RPMI7951 (cell line): ENCODE data around the gene REC8. TPM values are rescaled to one million over a fixed set of nuclear protein-coding genes. Genes with fewer than 3 reads are reported as not detected.

Source experiments
- DNase-seq: peaks from one replicate; pipeline ENCODE4 v3.0.0-alpha.2; 2012; ENCODE audit warnings: low read depth
- total RNA-seq: library from RNA; depleted of rRNA; stranded (reverse); fragments of >200 nt; shearing (Covaris generic); gene quantifications from 2 replicates; pipeline ENCODE4 v1.2.3, GENCODE V29; 2014

The REC8 gene
- total RNA-seq, 1 experiment from 2014 or later, result 1.1 TPM

DNA sequence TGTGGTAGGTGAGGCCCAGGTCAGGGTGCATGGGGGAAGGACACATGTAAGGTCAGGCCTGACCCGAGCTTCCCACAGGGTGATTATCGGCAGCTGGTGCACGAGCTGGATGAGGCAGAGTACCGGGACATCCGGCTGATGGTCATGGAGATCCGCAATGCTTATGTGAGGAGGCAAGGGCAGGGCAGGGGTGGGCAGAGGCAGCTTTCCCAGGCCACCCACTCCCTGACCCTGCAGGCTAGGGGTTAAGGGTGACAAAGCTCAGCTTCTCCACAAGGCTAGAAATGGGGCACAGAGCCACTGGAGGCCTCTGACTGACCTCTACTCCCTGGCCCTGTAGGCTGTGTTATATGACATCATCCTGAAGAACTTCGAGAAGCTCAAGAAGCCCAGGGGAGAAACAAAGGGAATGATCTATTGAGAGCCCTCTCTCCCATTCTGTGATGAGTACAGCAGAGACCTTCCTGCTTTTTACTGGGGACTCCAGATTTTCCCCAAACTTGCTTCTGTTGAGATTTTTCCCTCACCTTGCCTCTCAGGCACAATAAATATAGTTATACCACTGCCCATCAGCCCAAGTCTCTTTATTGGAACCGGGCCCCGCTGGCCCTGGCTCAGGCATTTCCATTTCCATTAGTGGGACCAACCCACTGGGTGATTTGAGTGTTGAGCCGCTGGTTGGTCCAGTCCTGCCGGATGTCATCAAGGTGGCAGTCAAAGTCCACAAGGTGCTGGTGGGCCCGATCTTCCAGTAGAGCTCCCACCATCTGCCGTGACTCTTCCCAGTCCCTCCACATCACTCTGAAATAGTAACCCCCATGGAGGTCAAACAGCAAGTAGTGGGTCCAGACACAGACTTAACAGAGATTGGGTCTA lies 33.2 kb upstream of the REC8 start:
- DNase-seq, result no peak

DNA sequence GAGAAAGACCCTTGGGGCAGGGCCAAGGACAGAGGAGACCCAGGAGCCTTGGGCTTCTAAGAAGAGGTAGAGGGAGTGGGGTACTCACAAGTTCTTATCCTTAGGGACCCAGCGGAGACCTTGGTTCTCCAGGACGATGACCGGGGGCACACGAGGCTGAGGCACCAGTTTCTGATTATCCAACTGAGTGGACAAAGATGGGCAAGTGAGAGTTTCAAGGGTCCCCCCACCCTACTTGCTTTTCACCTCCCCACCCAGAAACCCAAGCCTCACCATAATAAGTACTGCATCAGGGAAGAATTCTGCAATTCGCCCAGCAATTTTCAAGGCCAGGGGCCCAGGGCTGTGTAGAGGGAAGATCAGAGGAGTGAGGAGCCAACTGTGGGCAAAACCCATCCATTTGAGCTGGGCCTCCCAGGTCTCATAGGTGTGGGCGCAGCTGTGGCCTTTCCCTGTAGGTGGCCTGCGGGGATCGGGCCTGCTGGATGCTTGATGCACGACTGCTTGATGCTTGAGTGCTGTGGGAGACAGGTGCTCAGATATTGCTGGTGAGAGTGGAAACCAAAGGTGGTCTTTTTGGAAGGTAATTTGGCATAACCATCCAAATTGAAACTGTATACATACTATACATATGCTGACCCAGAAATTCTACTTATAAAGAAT lies 32.5 kb upstream of the REC8 start:
- DNase-seq, result no peak

DNA sequence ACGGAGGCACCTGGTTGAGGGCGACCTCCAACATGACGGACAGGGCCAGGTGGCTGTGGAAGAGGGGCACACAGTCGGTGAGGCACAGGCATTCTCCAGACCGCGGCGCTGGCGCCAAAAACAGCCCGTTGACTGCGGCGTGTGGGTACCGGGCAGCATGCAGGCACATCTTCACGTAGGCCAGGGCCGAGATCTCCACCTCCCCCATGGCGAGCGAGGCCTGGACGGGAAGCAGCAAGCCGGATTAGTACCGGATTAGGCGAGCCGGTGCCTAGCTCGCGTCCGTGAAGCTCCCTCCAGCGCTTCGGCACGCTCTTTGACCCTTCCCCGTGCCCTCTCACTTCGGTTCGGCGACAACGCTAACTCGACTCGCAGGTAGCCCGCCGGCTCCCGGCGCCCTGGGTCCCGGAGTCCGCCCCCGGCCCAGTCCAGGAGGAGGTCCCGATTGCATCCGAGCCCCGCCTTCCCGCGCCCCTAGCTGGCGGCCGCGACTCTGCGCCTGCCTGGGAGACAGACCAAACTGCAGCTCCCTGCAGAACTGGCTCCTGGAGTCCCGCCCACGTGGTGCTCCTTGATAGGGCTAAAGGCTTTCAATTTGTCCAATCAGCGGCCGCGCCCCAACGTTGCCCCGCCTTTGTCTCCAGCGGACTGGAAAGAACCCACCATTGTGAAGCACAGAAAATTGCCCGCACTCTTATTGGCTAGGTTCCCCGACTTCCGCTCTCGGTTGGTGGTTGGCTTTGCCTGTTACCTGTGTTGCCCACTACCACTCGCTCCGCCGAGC lies 30.6 kb upstream of the REC8 start, which contains the start of gene EMC9:
Gene EMC9, minus strand, starts transcription at position 495 of the 784 bp plus-strand sequence. Its CDS starts 287 bp downstream, at position 208.
- DNase-seq, result peak; percentile 99

DNA sequence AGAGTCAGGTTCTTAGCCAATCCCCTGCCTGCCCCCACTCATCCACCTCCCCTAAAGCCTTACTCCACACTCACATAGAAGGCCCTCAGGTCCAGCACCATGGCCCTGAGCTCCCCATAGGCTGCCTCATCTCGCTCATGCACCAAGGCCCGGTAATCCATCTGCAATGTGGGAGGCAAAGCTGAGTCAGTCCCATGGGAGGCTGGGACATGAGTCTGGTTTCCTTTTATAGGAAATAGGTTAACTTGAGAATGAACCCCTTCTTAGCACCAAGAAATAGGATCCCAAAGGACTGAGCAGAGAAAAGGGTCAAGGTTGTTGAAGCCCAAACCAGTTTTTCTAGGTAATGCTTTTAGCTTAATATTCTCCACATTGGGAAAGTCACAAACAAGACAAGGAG lies 28.4 kb upstream of the REC8 start:
- DNase-seq, result peak; percentile 19

DNA sequence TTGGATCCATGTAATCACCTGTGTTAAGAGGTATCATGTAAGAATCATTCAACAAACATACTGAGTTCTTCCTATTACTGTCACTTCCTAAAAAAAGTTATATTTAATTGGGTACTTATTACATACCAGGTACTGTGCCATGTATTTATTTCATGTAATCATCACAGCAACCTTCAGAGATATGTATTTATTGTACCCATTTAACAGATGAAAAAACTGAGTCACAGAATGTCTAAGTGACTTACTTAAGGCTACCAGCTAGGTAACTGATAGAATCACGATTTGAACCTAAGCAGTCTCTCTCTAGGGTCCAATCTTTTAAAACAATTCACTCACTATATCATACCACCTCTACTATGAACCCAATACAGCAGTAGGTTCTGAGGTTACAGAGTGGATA lies 27.4 kb upstream of the REC8 start:
- DNase-seq, result no peak

DNA sequence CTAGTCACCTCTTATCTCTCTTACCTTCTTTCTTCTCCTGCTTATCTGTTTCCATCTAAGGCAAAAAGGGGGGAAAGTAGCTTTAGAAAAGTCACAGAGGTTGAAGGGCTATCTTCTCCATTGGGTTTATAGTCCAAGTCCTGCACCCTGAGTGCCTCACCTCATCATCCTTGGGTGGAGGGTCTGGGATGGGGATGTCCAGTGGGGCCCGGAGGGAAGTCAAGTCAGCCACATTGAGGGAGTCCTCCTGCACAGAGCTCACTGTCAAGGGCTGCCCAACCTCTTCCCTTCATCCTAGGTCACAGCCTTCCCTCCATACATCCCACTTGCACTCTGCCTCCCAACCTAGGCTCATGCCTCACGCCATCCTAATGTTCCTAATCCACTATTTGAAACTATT lies 26.7 kb upstream of the REC8 start:
- no peak for DNase-seq

DNA sequence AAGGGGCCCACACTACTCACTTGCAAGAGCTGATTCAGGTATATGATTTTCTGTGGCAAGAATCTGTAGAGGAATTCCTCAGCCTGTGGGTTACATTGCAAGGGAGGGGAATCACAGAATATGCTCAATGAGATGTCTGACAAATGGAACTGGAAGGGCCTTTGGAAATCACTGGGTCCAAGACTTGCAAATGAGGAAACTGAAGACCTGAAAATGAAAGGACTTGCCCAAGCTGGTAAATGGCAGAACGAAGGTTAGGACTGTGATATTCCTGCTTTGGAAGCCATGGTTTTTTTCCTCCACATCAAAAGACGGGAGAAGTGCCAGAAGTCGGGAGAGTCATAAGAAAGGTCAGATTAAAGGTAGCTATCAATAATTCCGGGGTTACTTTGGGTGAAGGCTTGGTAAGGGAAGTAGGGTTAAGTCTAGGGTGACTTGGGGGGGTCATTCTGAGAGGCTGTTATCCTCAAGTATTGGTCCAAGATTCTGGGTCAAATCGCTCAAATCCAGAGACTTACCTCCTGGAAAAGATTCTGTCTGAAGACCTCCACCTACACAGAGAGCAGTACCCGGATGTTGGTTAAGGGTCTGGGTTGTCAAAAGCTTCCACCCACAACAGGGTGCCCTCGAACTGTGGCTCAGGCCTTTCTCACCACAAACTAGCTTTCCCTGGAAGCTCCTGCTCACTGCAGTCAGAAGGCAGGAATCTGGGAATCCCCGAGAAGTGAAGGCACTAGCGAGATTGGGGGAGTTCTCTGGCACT lies 26.0 kb upstream of the REC8 start:
- no peak for DNase-seq

DNA sequence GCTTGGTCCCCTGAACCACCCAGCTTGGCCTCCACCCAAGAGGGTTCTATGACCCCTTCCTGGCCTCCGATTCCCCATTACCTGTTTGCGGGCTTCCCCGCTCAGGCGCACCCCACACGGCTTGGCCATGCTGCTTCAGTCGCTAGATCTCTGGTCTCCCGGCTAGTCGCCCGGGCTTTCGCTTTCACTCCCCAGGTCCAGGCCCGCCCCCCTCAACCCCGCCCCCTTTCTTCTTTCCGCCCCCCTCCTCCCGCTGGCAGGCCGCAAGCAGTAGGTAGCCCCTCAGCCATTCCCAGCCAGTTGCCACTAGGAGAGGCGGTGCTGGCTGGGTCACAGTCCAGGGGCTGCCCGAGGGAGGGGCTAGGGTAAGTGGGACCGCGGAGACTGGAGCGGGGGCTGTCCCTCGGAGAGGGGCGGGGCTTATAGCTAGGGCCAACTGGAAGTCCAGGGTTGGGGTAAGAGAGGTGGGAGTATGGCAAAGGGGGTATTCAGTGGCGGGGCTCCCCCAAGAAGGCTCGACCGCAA lies 25.4 kb upstream of the REC8 start, which contains the start of gene PSME2:
Gene PSME2, minus strand, starts transcription at position 158 of the 525 bp plus-strand sequence. Its CDS starts 29 bp downstream, at position 129.
- DNase-seq, result peak; percentile 97

DNA sequence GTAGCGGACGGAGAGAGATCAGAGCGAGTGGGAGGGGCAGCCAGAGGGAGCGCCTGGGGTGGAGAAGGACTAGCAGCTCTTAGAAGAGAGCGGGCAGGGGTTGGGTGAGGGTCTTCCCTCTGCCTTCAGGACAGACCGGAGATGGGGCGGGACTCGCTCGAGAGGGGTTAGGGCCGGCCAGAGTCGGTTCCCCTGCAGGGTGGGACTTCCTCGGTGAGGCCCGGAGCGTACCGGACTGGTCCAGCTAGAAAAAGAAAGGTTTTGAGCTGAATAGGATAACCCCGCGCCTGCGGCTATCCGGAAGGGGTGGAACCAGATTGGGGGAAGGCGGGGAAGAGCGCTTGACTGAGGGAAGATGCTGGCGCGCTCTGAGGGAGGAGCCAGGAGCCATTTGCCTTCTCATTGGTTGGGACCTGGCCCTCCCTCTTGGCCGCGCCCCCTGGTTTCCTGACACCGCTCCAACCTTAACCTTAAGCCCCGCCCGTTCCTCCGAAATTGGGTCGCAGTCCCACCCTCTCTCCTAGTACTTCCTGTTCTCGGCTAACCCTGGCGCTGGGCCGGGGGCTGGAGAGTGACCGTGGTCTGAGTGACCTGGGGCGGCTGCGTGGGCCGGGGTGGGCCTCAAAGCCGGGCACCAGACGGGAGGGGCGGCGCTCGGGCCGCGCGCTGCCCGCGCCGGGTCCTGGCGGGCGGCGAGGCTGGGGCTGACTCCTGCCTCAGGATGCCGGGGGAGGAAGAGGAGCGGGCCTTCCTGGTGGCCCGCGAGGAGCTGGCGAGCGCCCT lies 24.7 kb upstream of the REC8 start, which contains the start of gene RNF31:
Gene RNF31, plus strand, starts transcription at position 521 of the 783 bp plus-strand sequence. Its CDS starts 201 bp downstream, at position 722.
- peak; percentile 98 for DNase-seq

DNA sequence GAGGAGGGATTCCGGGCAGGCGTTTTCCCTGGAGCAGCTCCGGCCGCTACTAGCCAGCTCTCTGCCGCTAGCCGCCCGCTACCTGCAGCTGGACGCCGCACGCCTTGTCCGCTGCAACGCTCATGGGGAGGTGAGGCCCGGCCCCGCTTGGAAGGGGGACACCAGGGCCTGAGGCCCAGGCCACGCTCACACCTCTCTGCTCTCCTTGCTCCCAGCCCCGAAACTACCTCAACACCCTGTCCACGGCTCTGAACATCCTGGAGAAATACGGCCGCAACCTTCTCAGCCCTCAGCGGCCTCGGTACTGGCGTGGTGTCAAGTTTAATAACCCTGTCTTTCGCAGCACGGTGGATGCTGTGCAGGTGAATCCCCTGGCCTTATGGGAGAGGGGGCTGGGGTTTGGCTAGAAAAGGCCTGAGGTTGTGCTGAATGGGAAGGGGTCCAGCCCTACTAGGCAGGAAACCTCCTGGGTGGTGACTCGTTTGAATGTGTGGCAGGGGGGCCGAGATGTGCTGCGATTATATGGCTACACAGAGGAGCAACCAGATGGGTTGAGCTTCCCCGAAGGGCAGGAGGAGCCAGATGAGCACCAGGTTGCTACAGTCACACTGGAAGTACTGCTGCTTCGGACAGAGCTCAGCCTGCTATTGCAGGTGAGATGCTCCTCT lies 24.0 kb upstream of the REC8 start:
- no peak for DNase-seq

DNA sequence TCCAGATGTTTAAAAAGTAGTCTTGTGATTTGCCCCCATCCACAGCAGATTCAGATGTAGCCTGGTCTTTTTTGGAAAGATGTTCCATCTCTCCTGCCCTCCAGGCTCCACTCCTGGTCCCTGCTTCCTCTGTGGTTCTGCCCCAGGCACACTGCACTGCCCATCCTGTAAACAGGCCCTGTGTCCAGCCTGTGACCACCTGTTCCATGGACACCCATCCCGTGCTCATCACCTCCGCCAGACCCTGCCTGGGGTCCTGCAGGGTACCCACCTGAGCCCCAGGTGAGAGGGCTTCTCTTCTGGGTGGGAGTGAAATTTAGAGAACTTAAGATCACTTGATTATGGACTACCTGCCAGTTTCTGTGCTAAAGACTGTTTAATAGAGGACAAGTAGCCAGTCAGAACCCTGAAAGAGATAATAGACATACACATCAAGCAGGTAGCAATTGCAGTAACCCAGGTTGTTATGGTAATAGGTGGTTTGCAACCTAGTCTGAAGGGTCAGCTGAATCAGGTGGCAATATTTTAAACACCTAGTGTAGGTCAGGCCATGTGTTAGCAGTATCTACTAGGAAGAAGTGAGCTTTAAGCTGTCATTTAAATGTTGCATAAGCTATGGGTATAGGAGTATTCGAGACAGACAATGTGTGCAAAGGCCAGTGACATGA lies 22.4 kb upstream of the REC8 start:
- no peak for DNase-seq

DNA sequence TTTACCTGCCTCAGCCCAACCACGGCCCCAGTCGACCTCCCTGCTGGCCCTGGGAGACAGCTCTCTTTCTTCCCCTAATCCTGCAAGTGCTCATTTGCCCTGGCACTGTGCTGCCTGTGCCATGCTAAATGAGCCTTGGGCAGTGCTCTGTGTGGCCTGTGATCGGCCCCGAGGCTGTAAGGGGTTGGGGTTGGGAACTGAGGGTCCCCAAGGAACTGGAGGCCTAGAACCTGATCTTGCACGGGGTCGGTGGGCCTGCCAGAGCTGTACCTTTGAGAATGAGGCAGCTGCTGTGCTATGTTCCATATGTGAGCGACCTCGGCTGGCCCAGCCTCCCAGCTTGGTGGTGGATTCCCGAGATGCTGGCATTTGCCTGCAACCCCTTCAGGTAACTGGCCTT lies 21.8 kb upstream of the REC8 start:
- no peak for DNase-seq

DNA sequence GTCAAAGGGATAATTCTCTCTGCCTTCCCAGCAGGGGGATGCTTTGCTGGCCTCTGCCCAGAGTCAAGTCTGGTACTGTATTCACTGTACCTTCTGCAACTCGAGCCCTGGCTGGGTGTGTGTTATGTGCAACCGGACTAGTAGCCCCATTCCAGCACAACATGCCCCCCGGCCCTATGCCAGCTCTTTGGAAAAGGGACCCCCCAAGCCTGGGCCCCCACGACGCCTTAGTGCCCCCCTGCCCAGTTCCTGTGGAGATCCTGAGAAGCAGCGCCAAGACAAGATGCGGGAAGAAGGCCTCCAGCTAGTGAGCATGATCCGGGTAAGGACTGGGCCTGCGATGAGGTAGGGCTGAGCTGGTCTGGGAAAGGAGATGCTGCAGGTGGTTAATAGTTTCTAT lies 21.3 kb upstream of the REC8 start:
- DNase-seq, result no peak

DNA sequence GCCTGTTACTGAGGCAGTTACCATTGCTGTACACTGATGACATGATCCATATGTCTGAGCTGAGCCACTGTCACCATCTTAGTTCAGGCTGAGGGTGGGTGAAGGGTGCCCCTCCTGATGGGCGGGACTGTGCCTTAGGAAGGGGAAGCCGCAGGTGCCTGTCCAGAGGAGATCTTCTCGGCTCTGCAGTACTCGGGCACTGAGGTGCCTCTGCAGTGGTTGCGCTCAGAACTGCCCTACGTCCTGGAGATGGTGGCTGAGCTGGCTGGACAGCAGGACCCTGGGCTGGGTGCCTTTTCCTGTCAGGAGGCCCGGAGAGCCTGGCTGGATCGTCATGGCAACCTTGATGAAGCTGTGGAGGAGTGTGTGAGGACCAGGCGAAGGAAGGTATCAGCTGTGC lies 20.9 kb upstream of the REC8 start:
- DNase-seq, result no peak

DNA sequence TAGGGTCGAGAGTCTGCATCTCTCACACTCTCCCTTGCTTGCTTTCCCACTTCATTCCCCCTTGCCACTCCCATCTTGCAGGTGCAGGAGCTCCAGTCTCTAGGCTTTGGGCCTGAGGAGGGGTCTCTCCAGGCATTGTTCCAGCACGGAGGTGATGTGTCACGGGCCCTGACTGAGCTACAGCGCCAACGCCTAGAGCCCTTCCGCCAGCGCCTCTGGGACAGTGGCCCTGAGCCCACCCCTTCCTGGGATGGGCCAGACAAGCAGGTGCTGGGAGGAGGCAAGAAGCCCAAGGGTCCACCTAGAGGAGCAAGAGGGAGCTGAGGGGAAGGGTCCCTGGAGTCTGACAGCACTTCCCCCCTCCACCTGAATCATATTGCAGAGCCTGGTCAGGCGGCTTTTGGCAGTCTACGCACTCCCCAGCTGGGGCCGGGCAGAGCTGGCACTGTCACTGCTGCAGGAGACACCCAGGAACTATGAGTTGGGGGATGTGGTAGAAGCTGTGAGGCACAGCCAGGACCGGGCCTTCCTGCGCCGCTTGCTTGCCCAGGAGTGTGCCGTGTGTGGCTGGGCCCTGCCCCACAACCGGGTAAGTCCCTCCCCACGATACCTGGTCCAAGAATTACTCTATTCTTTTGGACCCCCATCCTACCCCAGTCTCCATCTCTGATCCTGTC lies 20.3 kb upstream of the REC8 start:
- DNase-seq, result no peak

DNA sequence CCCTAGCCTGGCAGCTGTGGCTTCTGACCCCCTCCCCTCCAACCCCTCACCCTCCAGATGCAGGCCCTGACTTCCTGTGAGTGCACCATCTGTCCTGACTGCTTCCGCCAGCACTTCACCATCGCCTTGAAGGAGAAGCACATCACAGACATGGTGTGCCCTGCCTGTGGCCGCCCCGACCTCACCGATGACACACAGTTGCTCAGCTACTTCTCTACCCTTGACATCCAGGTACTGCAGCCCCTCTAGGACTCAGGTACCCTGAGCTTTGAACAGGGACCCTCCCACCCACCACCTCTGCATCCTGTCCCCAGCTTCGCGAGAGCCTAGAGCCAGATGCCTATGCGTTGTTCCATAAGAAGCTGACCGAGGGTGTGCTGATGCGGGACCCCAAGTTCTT lies 16.8 kb upstream of the REC8 start:
- DNase-seq, result no peak

DNA sequence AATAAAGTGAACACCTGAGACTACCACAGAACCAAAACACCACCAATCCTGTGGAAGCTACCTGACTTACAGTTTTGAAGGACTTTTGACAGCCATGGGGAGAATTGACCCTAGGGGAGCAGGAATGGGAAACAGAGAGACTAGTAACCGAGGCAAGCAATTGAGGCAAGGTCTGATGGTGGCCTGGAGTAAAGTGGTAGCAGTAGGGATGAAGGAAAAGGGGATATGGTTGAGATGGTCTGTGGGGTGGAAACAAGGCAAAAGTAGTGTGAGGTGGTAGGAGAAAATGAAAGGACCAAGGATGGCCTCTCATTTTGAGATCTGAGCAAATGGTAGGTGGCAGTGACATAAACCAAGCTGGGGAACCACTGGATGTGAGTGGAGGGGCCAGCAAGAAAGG lies 15.0 kb upstream of the REC8 start:
- DNase-seq, result no peak

DNA sequence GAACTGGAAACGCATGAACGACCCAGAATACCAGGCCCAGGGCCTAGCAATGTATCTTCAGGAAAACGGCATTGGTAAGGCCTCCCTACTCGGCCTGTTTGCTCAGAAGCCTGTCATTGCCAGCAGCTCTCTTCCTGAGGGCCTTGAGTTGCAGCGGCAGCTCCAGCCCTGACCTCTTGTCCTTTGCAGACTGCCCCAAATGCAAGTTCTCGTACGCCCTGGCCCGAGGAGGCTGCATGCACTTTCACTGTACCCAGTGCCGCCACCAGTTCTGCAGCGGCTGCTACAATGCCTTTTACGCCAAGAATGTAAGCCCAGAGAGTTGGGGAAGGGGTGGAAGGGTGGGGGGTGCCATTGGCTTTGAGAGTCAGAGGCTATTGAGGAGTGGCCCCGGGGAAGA lies 14.5 kb upstream of the REC8 start:
- DNase-seq, result no peak
